HEK293 (cell line): ENCODE measurements around the gene MECR.

Experiments
- CTCF ChIA-PET: fragments of 350-600 bp; formaldehyde crosslinking; extraction: SDS; loops from one replicate; lab custom pipeline; 2021; ENCODE audit warnings: antibody characterized with exemption; lab: Yijun Ruan, JAX
- POLR2A ChIA-PET: fragments of 300-600 bp; formaldehyde crosslinking; extraction: SDS; loops from one replicate; lab custom pipeline; 2020; ENCODE audit warnings: antibody characterized with exemption, inconsistent platforms; lab: Yijun Ruan, JAX
- H3K27ac ChIP-seq: fragments of 200-500 bp; sonication (Bioruptor generic); 2 replicates; pipeline ENCODE4 v1.5.1; 2014; ENCODE audit warnings: low read depth, low read length, control low read depth, inconsistent platforms; ENCODE audit errors: extremely low read depth
- H3K36me3 ChIP-seq, 2 experiments: fragments of 200-500 bp in 1 of 2; sonication (Bioruptor generic) in 1 of 2; 1 replicate in 1 of 2; 2 replicates in 1 of 2; pipeline ENCODE4 v1.5.1; 2014 to 2017; ENCODE audit warnings: inconsistent platforms in 2 of 2, low read length in 2 of 2; ENCODE audit not compliant: control insufficient read depth in 2 of 2, insufficient read depth in 1 of 2
- H3K4me1 ChIP-seq: fragments of 200-500 bp; sonication (Bioruptor generic); 2 replicates; pipeline ENCODE4 v1.5.1; 2014; ENCODE audit warnings: mild to moderate bottlenecking, low read length, inconsistent platforms; ENCODE audit not compliant: control insufficient read depth, insufficient read depth
- H3K4me3 ChIP-seq: 2 replicates; pipeline ENCODE4 v1.5.1; 2011; ENCODE audit warnings: low read depth, mild to moderate bottlenecking, control low read depth, low read length, moderate library complexity
- H3K9me3 ChIP-seq: fragments of 200-500 bp; sonication (Bioruptor generic); 2 replicates; pipeline ENCODE4 v1.5.1; 2014; ENCODE audit warnings: low read depth, low read length, inconsistent platforms; ENCODE audit not compliant: control insufficient read depth, insufficient read depth
- GFI1B ChIP-seq: fragments of 450-650 bp; formaldehyde crosslinking; IDR thresholded peaks from 2 replicates; pipeline ENCODE4 v1.5.1; 2016; ENCODE audit warnings: missing biosample characterization, missing genetic modification characterization
- PRDM1 ChIP-seq: fragments of 450-650 bp; formaldehyde crosslinking; IDR thresholded peaks from 2 replicates; pipeline ENCODE4; 2016; ENCODE audit warnings: missing biosample characterization, missing genetic modification characterization
- SP2 ChIP-seq: fragments of 450-650 bp; formaldehyde crosslinking; IDR thresholded peaks from 2 replicates; pipeline ENCODE4 v1.5.1; 2016; ENCODE audit warnings: missing biosample characterization, missing genetic modification characterization
- SP3 ChIP-seq: fragments of 450-650 bp; formaldehyde crosslinking; IDR thresholded peaks from 2 replicates; pipeline ENCODE4 v1.5.1; 2016; ENCODE audit warnings: missing biosample characterization, missing genetic modification characterization
- YY1 ChIP-seq: fragments of 450-650 bp; formaldehyde crosslinking; IDR thresholded peaks from 2 replicates; pipeline ENCODE4 v1.5.1; 2018; ENCODE audit warnings: missing biosample characterization, missing genetic modification characterization
- ZBTB17 ChIP-seq: fragments of 450-650 bp; formaldehyde crosslinking; IDR thresholded peaks from 2 replicates; pipeline ENCODE4 v1.5.1; 2016; ENCODE audit warnings: missing biosample characterization, missing genetic modification characterization
- ZNF10 ChIP-seq: fragments of 450-650 bp; formaldehyde crosslinking; IDR thresholded peaks from 2 replicates; pipeline ENCODE4 v1.5.1; 2017; ENCODE audit warnings: missing biosample characterization, missing genetic modification characterization
- ZNF2 ChIP-seq: fragments of 450-650 bp; formaldehyde crosslinking; IDR thresholded peaks from 2 replicates; pipeline ENCODE4 v1.5.1; 2016; ENCODE audit warnings: missing biosample characterization, missing genetic modification characterization
- ZNF366 ChIP-seq: fragments of 450-650 bp; formaldehyde crosslinking; conservative IDR thresholded peaks from 2 replicates; pipeline ENCODE4 v1.5.1; 2016; ENCODE audit warnings: missing biosample characterization, missing genetic modification characterization
- ZNF394 ChIP-seq: fragments of 450-650 bp; formaldehyde crosslinking; IDR thresholded peaks from 2 replicates; pipeline ENCODE4 v1.5.1; 2016; ENCODE audit warnings: missing biosample characterization, missing genetic modification characterization, mild to moderate bottlenecking, moderate library complexity, borderline replicate concordance
- ZNF423 ChIP-seq: fragments of 450-650 bp; formaldehyde crosslinking; IDR thresholded peaks from 2 replicates; pipeline ENCODE4 v1.5.1; 2016; ENCODE audit warnings: missing biosample characterization, missing genetic modification characterization
- ZNF514 ChIP-seq: fragments of 450-650 bp; formaldehyde crosslinking; IDR thresholded peaks from 2 replicates; pipeline ENCODE4 v1.5.1; 2016; ENCODE audit warnings: missing biosample characterization, missing genetic modification characterization
- ZNF600 ChIP-seq: fragments of 450-650 bp; formaldehyde crosslinking; IDR thresholded peaks from 2 replicates; pipeline ENCODE4 v1.5.1; 2016; ENCODE audit warnings: missing biosample characterization, missing genetic modification characterization
- ZNF623 ChIP-seq: fragments of 450-650 bp; formaldehyde crosslinking; IDR thresholded peaks from 2 replicates; pipeline ENCODE4 v1.5.1; 2016; ENCODE audit warnings: missing biosample characterization, missing genetic modification characterization
- ZNF629 ChIP-seq: fragments of 450-650 bp; formaldehyde crosslinking; IDR thresholded peaks from 2 replicates; pipeline ENCODE4 v1.5.1; 2017; ENCODE audit warnings: missing biosample characterization, missing genetic modification characterization
- ZNF792 ChIP-seq: fragments of 450-650 bp; formaldehyde crosslinking; IDR thresholded peaks from 2 replicates; pipeline ENCODE4 v1.5.1; 2016; ENCODE audit warnings: missing biosample characterization, missing genetic modification characterization
- ZSCAN30 ChIP-seq: fragments of 450-650 bp; IDR thresholded peaks from 2 replicates; pipeline ENCODE4 v1.5.1; 2018; ENCODE audit warnings: missing biosample characterization, mild to moderate bottlenecking, missing genetic modification characterization, moderate library complexity
- TF ChIP-seq, protein P1 (sequence below): fragments of 450-650 bp; formaldehyde crosslinking; IDR thresholded peaks from 2 replicates; pipeline ENCODE4 v1.5.1; 2016; ENCODE audit warnings: missing biosample characterization, missing genetic modification characterization
- TF ChIP-seq, protein P2 (sequence below): fragments of 450-650 bp; formaldehyde crosslinking; IDR thresholded peaks from 2 replicates; pipeline ENCODE4 v1.5.1; 2016; ENCODE audit warnings: missing biosample characterization, missing genetic modification characterization
- TF ChIP-seq, protein P3 (sequence below): fragments of 450-650 bp; formaldehyde crosslinking; IDR thresholded peaks from 2 replicates; pipeline ENCODE4 v1.5.1; 2016; ENCODE audit warnings: missing biosample characterization, missing genetic modification characterization
- TF ChIP-seq, protein P4 (sequence below): sonication (generic); formaldehyde crosslinking; IDR thresholded peaks from 2 replicates; pipeline ENCODE4 v1.8.1; 2022; ENCODE audit warnings: mild to moderate bottlenecking, moderate library complexity, missing genetic modification reagents
- TF ChIP-seq, protein P5 (sequence below): fragments of 450-650 bp; formaldehyde crosslinking; IDR thresholded peaks from 2 replicates; pipeline ENCODE4 v1.5.1; 2016; ENCODE audit warnings: missing biosample characterization, missing genetic modification characterization
- TF ChIP-seq, protein P6 (sequence below): fragments of 450-650 bp; IDR thresholded peaks from 2 replicates; pipeline ENCODE4 v1.5.1; 2018; ENCODE audit warnings: missing biosample characterization, missing genetic modification characterization
- TF ChIP-seq, protein P7 (sequence below): fragments of 450-650 bp; formaldehyde crosslinking; IDR thresholded peaks from 2 replicates; pipeline ENCODE4; 2016; ENCODE audit warnings: missing biosample characterization, missing genetic modification characterization

MECR gene

DNA sequence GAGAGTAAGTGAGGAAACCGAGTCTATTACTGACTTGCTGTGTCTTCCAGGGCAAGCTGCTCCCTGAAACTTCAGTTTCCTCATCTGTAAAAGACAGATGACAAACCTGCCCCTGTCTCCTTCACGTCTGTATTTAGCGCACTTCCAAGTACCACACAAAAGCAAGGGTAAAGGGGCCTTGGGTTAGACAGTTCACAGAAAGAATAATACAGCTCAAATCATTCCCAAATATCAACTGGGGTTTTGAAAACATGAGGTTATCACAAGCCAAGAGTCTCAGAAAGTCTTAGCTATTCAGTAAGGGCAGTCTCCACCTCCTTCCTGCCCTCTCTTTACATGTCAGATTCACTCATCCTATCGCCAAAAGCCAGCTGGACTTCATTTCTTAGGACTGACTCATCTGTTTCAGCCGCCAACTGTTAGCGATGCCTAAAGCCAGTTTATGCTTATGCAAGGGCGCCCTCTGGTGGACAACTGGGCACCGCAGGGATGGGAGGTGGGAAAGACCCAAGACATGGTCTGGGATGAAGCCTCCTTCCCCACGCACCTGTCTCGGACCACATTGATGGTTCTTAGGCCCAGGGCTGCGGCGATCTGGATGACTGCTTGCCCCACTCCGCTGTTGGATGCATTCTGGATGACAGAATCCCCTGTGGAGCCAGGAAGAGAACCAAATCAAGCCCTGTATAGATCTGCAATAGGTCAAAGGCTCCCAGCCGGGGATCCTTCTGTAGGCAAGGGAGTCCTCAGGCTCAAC lies 28.0 kb downstream of the MECR start (continued):
- TF ChIP-seq, protein P1, sequence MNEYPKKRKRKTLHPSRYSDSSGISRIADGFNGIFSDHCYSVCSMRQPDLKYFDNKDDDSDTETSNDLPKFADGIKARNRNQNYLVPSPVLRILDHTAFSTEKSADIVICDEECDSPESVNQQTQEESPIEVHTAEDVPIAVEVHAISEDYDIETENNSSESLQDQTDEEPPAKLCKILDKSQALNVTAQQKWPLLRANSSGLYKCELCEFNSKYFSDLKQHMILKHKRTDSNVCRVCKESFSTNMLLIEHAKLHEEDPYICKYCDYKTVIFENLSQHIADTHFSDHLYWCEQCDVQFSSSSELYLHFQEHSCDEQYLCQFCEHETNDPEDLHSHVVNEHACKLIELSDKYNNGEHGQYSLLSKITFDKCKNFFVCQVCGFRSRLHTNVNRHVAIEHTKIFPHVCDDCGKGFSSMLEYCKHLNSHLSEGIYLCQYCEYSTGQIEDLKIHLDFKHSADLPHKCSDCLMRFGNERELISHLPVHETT = 0 out of 2 replicates have a peak, but pooled peaks have one; percentile 16
- TF ChIP-seq ZNF2 = peak; percentile 81; the same call in 1 of the 2 replicates
- peak; percentile 50 for TF ChIP-seq ZNF366
- TF ChIP-seq ZNF629 (tag by site-specific recombination) = 0 out of 2 replicates have a peak, but pooled peaks have one; percentile 50
- TF ChIP-seq GFI1B = no peak
- TF ChIP-seq ZNF792 (tag by site-specific recombination) = no peak
- TF ChIP-seq ZNF600 (tag by site-specific recombination) = 0 out of 2 replicates have a peak, but pooled peaks have one; percentile 44
- TF ChIP-seq ZNF514 (tag by site-specific recombination) = no peak
- no peak for TF ChIP-seq SP2 (tag by site-specific recombination)
- peak; percentile 80 for TF ChIP-seq ZBTB17 (tag by site-specific recombination)

DNA sequence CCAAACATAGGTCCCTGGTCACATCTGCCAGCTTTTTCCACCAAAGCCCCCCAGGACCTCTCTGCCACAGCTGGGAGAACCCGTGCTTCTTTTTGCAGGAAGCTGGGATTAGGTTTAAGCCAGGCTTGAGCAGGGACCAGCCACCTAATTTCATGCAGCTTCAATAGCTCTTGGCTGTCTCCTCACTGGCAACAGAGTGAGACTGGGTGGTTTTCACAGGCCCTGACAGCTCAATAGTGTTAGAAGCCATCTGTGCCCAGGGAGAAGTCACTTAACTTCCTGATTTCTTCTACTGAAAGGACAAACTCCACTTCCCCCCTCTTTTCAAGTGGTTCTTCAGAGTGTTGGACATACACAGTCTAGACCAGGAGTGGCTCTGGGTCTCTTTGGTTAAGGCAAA lies 28.7 kb downstream of the MECR start:
- H3K27ac ChIP-seq = no peak overlapping the region
- H3K36me3 ChIP-seq = peaks cover 10 to 90% of the 10 kb centered on the region in 2 experiments; a peak in 2 of 3 replicates
- H3K9me3 ChIP-seq = no peaks in the 10 kb centered on the region
- no peak overlapping the region for H3K4me3 ChIP-seq
- ChIA-PET CTCF (interaction anchor here (0.6 to 10.8 kb wide), 32 partner anchors 8 to 795 kb away, joined by 3 to 159 read pairs (median 5); partner anchors contain the start of genes SRSF4 and TAF12), POLR2A (interaction anchor here (0.6 to 2.2 kb wide), 3 partner anchors 20 to 401 kb away, joined by 3 to 17 read pairs (median 10); partner anchors contain the start of gene SRSF4)
- no peaks in the 10 kb centered on the region for H3K4me1 ChIP-seq
- TF ChIP-seq, protein P2, sequence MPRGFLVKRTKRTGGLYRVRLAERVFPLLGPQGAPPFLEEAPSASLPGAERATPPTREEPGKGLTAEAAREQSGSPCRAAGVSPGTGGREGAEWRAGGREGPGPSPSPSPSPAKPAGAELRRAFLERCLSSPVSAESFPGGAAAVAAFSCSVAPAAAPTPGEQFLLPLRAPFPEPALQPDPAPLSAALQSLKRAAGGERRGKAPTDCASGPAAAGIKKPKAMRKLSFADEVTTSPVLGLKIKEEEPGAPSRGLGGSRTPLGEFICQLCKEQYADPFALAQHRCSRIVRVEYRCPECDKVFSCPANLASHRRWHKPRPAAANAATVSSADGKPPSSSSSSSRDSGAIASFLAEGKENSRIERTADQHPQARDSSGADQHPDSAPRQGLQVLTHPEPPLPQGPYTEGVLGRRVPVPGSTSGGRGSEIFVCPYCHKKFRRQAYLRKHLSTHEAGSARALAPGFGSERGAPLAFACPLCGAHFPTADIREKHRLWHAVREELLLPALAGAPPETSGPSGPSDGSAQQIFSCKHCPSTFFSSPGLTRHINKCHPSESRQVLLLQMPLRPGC (tag by site-specific recombination) = no peak
- TF ChIP-seq, protein P3, sequence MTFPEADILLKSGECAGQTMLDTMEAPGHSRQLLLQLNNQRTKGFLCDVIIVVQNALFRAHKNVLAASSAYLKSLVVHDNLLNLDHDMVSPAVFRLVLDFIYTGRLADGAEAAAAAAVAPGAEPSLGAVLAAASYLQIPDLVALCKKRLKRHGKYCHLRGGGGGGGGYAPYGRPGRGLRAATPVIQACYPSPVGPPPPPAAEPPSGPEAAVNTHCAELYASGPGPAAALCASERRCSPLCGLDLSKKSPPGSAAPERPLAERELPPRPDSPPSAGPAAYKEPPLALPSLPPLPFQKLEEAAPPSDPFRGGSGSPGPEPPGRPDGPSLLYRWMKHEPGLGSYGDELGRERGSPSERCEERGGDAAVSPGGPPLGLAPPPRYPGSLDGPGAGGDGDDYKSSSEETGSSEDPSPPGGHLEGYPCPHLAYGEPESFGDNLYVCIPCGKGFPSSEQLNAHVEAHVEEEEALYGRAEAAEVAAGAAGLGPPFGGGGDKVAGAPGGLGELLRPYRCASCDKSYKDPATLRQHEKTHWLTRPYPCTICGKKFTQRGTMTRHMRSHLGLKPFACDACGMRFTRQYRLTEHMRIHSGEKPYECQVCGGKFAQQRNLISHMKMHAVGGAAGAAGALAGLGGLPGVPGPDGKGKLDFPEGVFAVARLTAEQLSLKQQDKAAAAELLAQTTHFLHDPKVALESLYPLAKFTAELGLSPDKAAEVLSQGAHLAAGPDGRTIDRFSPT = no peak
- TF ChIP-seq ZNF423 (no peak), YY1 (tag by site-specific recombination) (no peak), PRDM1 (no peak), ZNF394 (tag by site-specific recombination) (no peak), ZNF10 (no peak), ZSCAN30 (tag by site-specific recombination) (no peak), ZNF623 (tag by site-specific recombination) (no peak), SP3 (tag by site-specific recombination) (no peak), SP2 (tag by site-specific recombination) (no peak)
- TF ChIP-seq, protein P4, sequence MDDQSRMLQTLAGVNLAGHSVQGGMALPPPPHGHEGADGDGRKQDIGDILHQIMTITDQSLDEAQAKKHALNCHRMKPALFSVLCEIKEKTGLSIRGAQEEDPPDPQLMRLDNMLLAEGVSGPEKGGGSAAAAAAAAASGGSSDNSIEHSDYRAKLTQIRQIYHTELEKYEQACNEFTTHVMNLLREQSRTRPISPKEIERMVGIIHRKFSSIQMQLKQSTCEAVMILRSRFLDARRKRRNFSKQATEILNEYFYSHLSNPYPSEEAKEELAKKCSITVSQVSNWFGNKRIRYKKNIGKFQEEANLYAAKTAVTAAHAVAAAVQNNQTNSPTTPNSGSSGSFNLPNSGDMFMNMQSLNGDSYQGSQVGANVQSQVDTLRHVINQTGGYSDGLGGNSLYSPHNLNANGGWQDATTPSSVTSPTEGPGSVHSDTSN (CRISPR knock-in tag) = no peak
- TF ChIP-seq, protein P5, sequence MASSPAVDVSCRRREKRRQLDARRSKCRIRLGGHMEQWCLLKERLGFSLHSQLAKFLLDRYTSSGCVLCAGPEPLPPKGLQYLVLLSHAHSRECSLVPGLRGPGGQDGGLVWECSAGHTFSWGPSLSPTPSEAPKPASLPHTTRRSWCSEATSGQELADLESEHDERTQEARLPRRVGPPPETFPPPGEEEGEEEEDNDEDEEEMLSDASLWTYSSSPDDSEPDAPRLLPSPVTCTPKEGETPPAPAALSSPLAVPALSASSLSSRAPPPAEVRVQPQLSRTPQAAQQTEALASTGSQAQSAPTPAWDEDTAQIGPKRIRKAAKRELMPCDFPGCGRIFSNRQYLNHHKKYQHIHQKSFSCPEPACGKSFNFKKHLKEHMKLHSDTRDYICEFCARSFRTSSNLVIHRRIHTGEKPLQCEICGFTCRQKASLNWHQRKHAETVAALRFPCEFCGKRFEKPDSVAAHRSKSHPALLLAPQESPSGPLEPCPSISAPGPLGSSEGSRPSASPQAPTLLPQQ (tag by site-specific recombination) = no peak
- TF ChIP-seq, protein P6, sequence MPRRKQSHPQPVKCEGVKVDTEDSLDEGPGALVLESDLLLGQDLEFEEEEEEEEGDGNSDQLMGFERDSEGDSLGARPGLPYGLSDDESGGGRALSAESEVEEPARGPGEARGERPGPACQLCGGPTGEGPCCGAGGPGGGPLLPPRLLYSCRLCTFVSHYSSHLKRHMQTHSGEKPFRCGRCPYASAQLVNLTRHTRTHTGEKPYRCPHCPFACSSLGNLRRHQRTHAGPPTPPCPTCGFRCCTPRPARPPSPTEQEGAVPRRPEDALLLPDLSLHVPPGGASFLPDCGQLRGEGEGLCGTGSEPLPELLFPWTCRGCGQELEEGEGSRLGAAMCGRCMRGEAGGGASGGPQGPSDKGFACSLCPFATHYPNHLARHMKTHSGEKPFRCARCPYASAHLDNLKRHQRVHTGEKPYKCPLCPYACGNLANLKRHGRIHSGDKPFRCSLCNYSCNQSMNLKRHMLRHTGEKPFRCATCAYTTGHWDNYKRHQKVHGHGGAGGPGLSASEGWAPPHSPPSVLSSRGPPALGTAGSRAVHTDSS = no peak
- TF ChIP-seq, protein P7, sequence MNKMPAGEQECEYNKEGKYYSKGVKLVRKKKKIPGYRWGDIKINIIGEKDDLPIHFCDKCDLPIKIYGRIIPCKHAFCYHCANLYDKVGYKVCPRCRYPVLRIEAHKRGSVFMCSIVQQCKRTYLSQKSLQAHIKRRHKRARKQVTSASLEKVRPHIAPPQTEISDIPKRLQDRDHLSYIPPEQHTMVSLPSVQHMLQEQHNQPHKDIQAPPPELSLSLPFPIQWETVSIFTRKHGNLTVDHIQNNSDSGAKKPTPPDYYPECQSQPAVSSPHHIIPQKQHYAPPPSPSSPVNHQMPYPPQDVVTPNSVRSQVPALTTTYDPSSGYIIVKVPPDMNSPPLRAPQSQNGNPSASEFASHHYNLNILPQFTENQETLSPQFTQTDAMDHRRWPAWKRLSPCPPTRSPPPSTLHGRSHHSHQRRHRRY (tag by site-specific recombination) = no peak
